ENCODE results near the gene SLC26A11.

GRCh38 chr17:80227156-80227555, 6.9 kb downstream of the SLC26A11 start:
- TF ChIP-seq CTCF (IDR thresholded peaks at IDR 0.05) (no peak), ZFX (IDR thresholded peaks at IDR 0.05; ENCODE audit: borderline replicate concordance) (no peak)

Data from 22Rv1 (cell line).